K562 (cell line): Measurements from ENCODE around the gene ANO1. TPM values are rescaled to one million over a fixed set of nuclear protein-coding genes. Genes with fewer than 3 reads are reported as not detected.

ENCODE experiments used
- ATAC-seq: fragments of 200-7000 bp; cut with Tn5 transposase; 3 replicates; pipeline ENCODE4 v1.9.1; 2020; ENCODE audit warnings: moderate library complexity
- BruUV-seq: library from RNA; stranded (reverse); fragments of 400-500 nt; replicated peaks from 2 replicates; lab custom pipeline; 2021; lab: Mats Ljungman, UMichigan
- CTCF ChIA-PET: fragments of 300-600 bp; formaldehyde crosslinking; extraction: SDS; loops from one replicate; lab custom pipeline; 2021; ENCODE audit warnings: low intra/inter-chr PET ratio; lab: Yijun Ruan, JAX
- POLR2A ChIA-PET: fragments of 300-600, 350-650 bp; sonication (Branson Sonifier 250); formaldehyde crosslinking; extraction: SDS; loops from one replicate; lab custom pipeline; 2021; ENCODE audit warnings: antibody characterized with exemption, inconsistent platforms; lab: Yijun Ruan, JAX
- DNase-seq, 4 experiments: peaks; one replicate each; pipeline versions ENCODE4 v3.0.0 to v3.0.0-alpha.2; 2011 to 2018; ENCODE audit warnings: low spot score in 3 of 4, mixed read lengths in 3 of 4; ENCODE audit errors: extremely low read depth in 1 of 4
- FAIRE-seq: peaks from 2 replicates; lab custom pipeline; 2011; peaks lifted over from hg19 to GRCh38; lab: Jason Lieb, UNC
- H2AFZ ChIP-seq: 2 replicates; pipeline ENCODE4 v1.6.0; 2011; ENCODE audit warnings: low read depth, low read length, control low read depth, inconsistent platforms
- H3K27ac ChIP-seq: fragments of 200-600 bp; 3 replicates; pipeline ENCODE4 v1.8.0; 2011; ENCODE audit warnings: low read depth, mild to moderate bottlenecking, control low read depth, inconsistent platforms, low read length, moderate library complexity, mixed read lengths; ENCODE audit errors: extremely low read depth
- H3K27me3 ChIP-seq, 2 experiments: fragments of 300-600 bp in 1 of 2; 2 replicates in 1 of 2; 3 replicates in 1 of 2; pipeline versions ENCODE4 v1.6.0 to v1.8.0; 2011; ENCODE audit warnings: inconsistent platforms in 2 of 2, low read length in 2 of 2, mild to moderate bottlenecking in 1 of 2, mixed read lengths in 1 of 2, moderate library complexity in 1 of 2; ENCODE audit not compliant: control insufficient read depth in 2 of 2, insufficient read depth in 2 of 2
- H3K36me3 ChIP-seq: fragments of 300-600 bp; 3 replicates; pipeline ENCODE4 v1.8.0; 2011; ENCODE audit warnings: mild to moderate bottlenecking, low read length, inconsistent platforms; ENCODE audit not compliant: control insufficient read depth, insufficient read depth
- H3K4me1 ChIP-seq, 2 experiments: fragments of 200-600 bp in 1 of 2; replicated peaks in 1 of 2; 2 replicates in 1 of 2; 3 replicates in 1 of 2; pipeline versions ENCODE4 v1.5.1 to v1.8.0; 2011; ENCODE audit warnings: inconsistent platforms in 2 of 2, low read length in 2 of 2, mild to moderate bottlenecking in 1 of 2, mixed read lengths in 1 of 2, moderate library complexity in 1 of 2; ENCODE audit not compliant: control insufficient read depth in 2 of 2, insufficient read depth in 2 of 2
- H3K4me2 ChIP-seq: 2 replicates; pipeline ENCODE4 v1.6.1; 2011; ENCODE audit warnings: low read length, control low read depth, inconsistent platforms, mixed read lengths; ENCODE audit not compliant: insufficient read depth
- H3K4me3 ChIP-seq: fragments of 200-600 bp; sonication (generic), shearing (Covaris generic); 2 replicates; pipeline ENCODE4 v1.5.1; 2016; ENCODE audit warnings: control low read depth, inconsistent platforms
- H3K79me2 ChIP-seq: fragments of 200-600 bp; 3 replicates; pipeline ENCODE4 v1.8.0; 2011; ENCODE audit warnings: low read length, inconsistent platforms; ENCODE audit not compliant: control insufficient read depth, insufficient read depth
- H3K9ac ChIP-seq, 2 experiments: 2 replicates each; pipeline versions ENCODE4 v1.6.0 to v1.6.1; 2011; ENCODE audit warnings: low read depth in 2 of 2, low read length in 2 of 2, control low read depth in 1 of 2, inconsistent platforms in 1 of 2, mild to moderate bottlenecking in 1 of 2, mixed read lengths in 1 of 2; ENCODE audit not compliant: insufficient read depth in 1 of 2
- H3K9me1 ChIP-seq: one replicate; pipeline ENCODE4 v1.6.0; 2011; ENCODE audit warnings: inconsistent platforms, mild to moderate bottlenecking, low read length, moderate library complexity; ENCODE audit not compliant: control insufficient read depth, insufficient read depth
- H3K9me3 ChIP-seq: replicated peaks from 2 replicates; pipeline ENCODE4 v1.5.1; 2011; ENCODE audit warnings: low read depth, low read length, inconsistent platforms; ENCODE audit not compliant: control insufficient read depth, insufficient read depth
- H4K20me1 ChIP-seq: replicated peaks from 2 replicates; pipeline ENCODE4 v1.6.1; 2011; ENCODE audit warnings: low read length, inconsistent platforms, mixed read lengths; ENCODE audit not compliant: control insufficient read depth, insufficient read depth
- DMBX1 ChIP-seq: fragments of 250-450 bp; sonication (Bioruptor Pico); IDR thresholded peaks from 2 replicates; pipeline ENCODE4 v1.8.0; 2022; ENCODE audit warnings: inconsistent platforms, mild to moderate bottlenecking, moderate library complexity, borderline replicate concordance
- KDM4B ChIP-seq, 2 experiments: fragments of 450-650 bp in 1 of 2; sonication (generic) in 1 of 2; IDR thresholded peaks; 2 replicates each; pipeline ENCODE4 v1.6.1; 2016 to 2017; ENCODE audit warnings: borderline replicate concordance in 2 of 2, antibody characterized with exemption in 1 of 2, low read depth in 1 of 2, mild to moderate bottlenecking in 1 of 2
- NR1H2 ChIP-seq: sonication (generic); formaldehyde crosslinking; IDR thresholded peaks from 2 replicates; pipeline ENCODE4 v1.4.0; 2020; ENCODE audit warnings: mild to moderate bottlenecking, missing genetic modification reagents
- SRSF9 ChIP-seq: fragments of 200-400 bp; formaldehyde crosslinking; IDR thresholded peaks from 2 replicates; pipeline ENCODE4 v1.6.1; 2017; ENCODE audit warnings: low read depth, low read length, borderline replicate concordance
- TAF1 ChIP-seq: IDR thresholded peaks from 2 replicates; pipeline ENCODE4 v1.6.1; 2011; ENCODE audit warnings: mild to moderate bottlenecking, low read length, moderate library complexity; ENCODE audit not compliant: insufficient read depth, control insufficient read depth, severe bottlenecking; ENCODE audit errors: extremely low read depth
- ZNF707 ChIP-seq: fragments of 250-450 bp; sonication (Bioruptor Pico); conservative IDR thresholded peaks from 2 replicates; pipeline ENCODE4 v1.8.0; 2022; ENCODE audit warnings: inconsistent platforms, mild to moderate bottlenecking, moderate library complexity
- WGBS: fragments of 100-300 bp; shearing (Covaris generic); methylation state at CpG from one replicate; pipeline ENCODE4 v1.1.6; 2016; ENCODE audit warnings: low coverage, mixed read lengths; ENCODE audit not compliant: insufficient coverage; ENCODE audit errors: missing lambda C conversion rate; 5-methylcytosine and 5-hydroxymethylcytosine counted together
- in situ Hi-C: fragments of 300-500 bp; cut with MboI; formaldehyde crosslinking; loops from 4 replicates; pipeline ENCODE4 v1.15.0; 2018; ENCODE audit warnings: inconsistent platforms, mixed read lengths
- intact Hi-C: fragments of 100-400 bp; cut with micrococcal nuclease; formaldehyde crosslinking; loops from 2 replicates; pipeline ENCODE4 v1.14.2; 2022
- polyA plus RNA-seq, 8 experiments: library from polyadenylated mRNA; depleted of rRNA in 4 of 8; stranded (reverse) in 5 of 8; unstranded in 3 of 8; fragments of >200 nt; fragmentation: Nextera tagmentation in 2 of 8; fragmentation: Illumina TruSeq in 1 of 8; extraction: Ambion mirVana in 2 of 8; extraction: Trizol in 1 of 8; gene quantifications; 2 replicates each; pipeline versions ENCODE4 v1.2.1 to v1.2.3, GENCODE V29; 2011 to 2014; ENCODE audit warnings: inconsistent platforms in 1 of 8, missing spikeins in 1 of 8
- total RNA-seq, 7 experiments: library from RNA; depleted of rRNA in 6 of 7; stranded (reverse); fragments of >200 nt in 6 of 7; fragmentation: Illumina TruSeq in 2 of 7; extraction: Trizol in 2 of 7; gene quantifications; 2 replicates each; pipeline versions ENCODE4 v1.2.1 to v1.2.3, GENCODE V29; 2011 to 2021; ENCODE audit warnings: low replicate concordance in 1 of 7
- TF ChIP-seq, protein P1 (sequence below), 2 experiments: IDR thresholded peaks in 1 of 2; conservative IDR thresholded peaks in 1 of 2; 2 replicates each; pipeline ENCODE4 v1.6.1; 2016; ENCODE audit warnings: low read depth in 2 of 2, mild to moderate bottlenecking in 1 of 2, missing compliant biosample characterization in 1 of 2, missing genetic modification characterization in 1 of 2, moderate library complexity in 1 of 2

The ANO1 gene
- total and polyA plus RNA-seq, 9 of the 15 experiments (the other 6 are each of a cell fraction or from before 2014, with no cell fraction given), result not detected

DNA sequence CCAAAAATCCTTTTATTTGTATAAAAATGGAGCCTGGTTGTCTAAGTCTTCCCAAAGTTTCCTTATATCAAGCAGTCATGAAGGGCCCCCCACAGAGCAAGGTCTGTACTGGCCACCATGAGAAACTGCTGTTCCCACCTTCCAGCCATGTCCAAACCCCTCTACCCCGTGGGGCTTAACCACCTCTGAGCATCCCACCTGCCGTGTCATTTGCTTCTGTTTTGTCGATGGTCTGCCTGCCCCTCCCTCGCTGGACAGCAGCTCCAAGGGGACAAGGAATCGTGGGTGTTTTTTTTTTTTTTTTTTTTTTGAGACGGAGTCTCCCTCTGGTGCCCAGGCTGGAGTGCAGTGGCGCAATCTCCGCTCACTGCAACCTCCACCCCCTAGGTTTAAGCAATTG, 11.1 kb upstream of the ANO1 start:
- no peak overlapping the region for H2AFZ ChIP-seq
- no peak for ATAC-seq
- no peaks in the 10 kb centered on the region for H3K79me2 ChIP-seq
- no peak overlapping the region for H3K4me2 ChIP-seq
- 2% methylated on average over 6 of the region's 8 CpGs for WGBS
- peaks cover 7% of the 10 kb centered on the region for H4K20me1 ChIP-seq
- peaks cover 5% of the 10 kb centered on the region for H3K9me1 ChIP-seq
- H3K9ac ChIP-seq, result no peak overlapping the region
- no TSS peak for BruUV-seq
- intact Hi-C loops (no loop called here), in situ Hi-C loops (no loop called here)
- H3K9me3 ChIP-seq, result no peaks in the 10 kb centered on the region
- TF ChIP-seq SRSF9 (no peak), NR1H2 (CRISPR knock-in tag) (no peak), KDM4B (IDR thresholded peaks at IDR 0.05; ENCODE audit: borderline replicate concordance in 2 of 2, low read depth in 1 of 2) (no peak), ZNF707 (CRISPR knock-in tag) (no peak), DMBX1 (CRISPR knock-in tag) (no peak), TAF1 (no peak)
- TF ChIP-seq, protein P1, sequence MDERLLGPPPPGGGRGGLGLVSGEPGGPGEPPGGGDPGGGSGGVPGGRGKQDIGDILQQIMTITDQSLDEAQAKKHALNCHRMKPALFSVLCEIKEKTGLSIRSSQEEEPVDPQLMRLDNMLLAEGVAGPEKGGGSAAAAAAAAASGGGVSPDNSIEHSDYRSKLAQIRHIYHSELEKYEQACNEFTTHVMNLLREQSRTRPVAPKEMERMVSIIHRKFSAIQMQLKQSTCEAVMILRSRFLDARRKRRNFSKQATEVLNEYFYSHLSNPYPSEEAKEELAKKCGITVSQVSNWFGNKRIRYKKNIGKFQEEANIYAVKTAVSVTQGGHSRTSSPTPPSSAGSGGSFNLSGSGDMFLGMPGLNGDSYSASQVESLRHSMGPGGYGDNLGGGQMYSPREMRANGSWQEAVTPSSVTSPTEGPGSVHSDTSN (CRISPR knock-in tag; IDR thresholded peaks at IDR 0.05; ENCODE audit: low read depth), result no peak
- TF ChIP-seq, protein P1 (tag; conservative IDR thresholded peaks at IDR 0.05; ENCODE audit: low read depth), result no peak
- ChIA-PET POLR2A (no interaction called here), CTCF (interaction anchor here (0.6 kb wide), 1 partner anchor 151 kb away, joined by 6 read pairs; no protein-coding TSS in a partner anchor)
- H3K4me3 ChIP-seq, result no peak overlapping the region
- no peaks in the 10 kb centered on the region; a peak in 1 of 5 replicates for H3K4me1 ChIP-seq
- no peak for FAIRE-seq
- peaks cover 32 to 87% of the 10 kb centered on the region in 2 experiments for H3K27me3 ChIP-seq
- H3K27ac ChIP-seq, result no peak overlapping the region
- DNase-seq, result no peak
- H3K36me3 ChIP-seq, result no peaks in the 10 kb centered on the region
